GM23248 (cell line): ENCODE results near the gene EFR3B. TPM values are rescaled to one million over a fixed set of nuclear protein-coding genes. Genes with fewer than 3 reads are reported as not detected.

ENCODE experiments used
- DNase-seq: peaks from one replicate; pipeline ENCODE4 v3.0.0-alpha.2; 2015
- H2AFZ ChIP-seq: fragments of 200-600 bp; sonication (generic); 2 replicates; pipeline ENCODE4 v1.6.1; 2016; ENCODE audit warnings: antibody characterized with exemption
- H3F3A ChIP-seq: fragments of 200-600 bp; sonication (generic); 2 replicates; pipeline ENCODE4 v1.6.1; 2016; ENCODE audit warnings: mild to moderate bottlenecking, antibody characterized with exemption, mixed run types; ENCODE audit not compliant: insufficient read depth
- H3K27ac ChIP-seq: fragments of 200-600 bp; sonication (generic); 2 replicates; pipeline ENCODE4 v1.5.1; 2016; ENCODE audit warnings: mild to moderate bottlenecking
- H3K27me3 ChIP-seq: fragments of 200-600 bp; sonication (generic); replicated peaks from 2 replicates; pipeline ENCODE4 v1.6.1; 2016; ENCODE audit warnings: mild to moderate bottlenecking; ENCODE audit not compliant: insufficient read depth
- H3K36me3 ChIP-seq: fragments of 200-600 bp; sonication (generic); 2 replicates; pipeline ENCODE4 v1.6.1; 2016; ENCODE audit warnings: low read depth, mild to moderate bottlenecking
- H3K4me1 ChIP-seq: fragments of 200-600 bp; sonication (generic); 2 replicates; pipeline ENCODE4 v1.6.1; 2016; ENCODE audit warnings: mild to moderate bottlenecking; ENCODE audit not compliant: insufficient read depth
- H3K4me2 ChIP-seq: fragments of 200-600 bp; sonication (generic); one replicate; pipeline ENCODE4 v1.6.1; 2016; ENCODE audit warnings: mild to moderate bottlenecking; ENCODE audit not compliant: unreplicated experiment
- H3K4me3 ChIP-seq: fragments of 200-600 bp; sonication (generic); 2 replicates; pipeline ENCODE4 v1.5.1; 2016; ENCODE audit warnings: mild to moderate bottlenecking
- H3K79me2 ChIP-seq: fragments of 200-600 bp; sonication (generic); 2 replicates; pipeline ENCODE4 v1.6.1; 2016; ENCODE audit warnings: mild to moderate bottlenecking; ENCODE audit not compliant: insufficient read depth
- H3K9ac ChIP-seq: fragments of 200-600 bp; sonication (generic); 2 replicates; pipeline ENCODE4 v1.6.1; 2016; ENCODE audit warnings: mild to moderate bottlenecking
- H3K9me2 ChIP-seq: fragments of 200-600 bp; sonication (generic); 2 replicates; pipeline ENCODE4 v1.6.1; 2016; ENCODE audit warnings: mixed run types, mild to moderate bottlenecking, moderate library complexity; ENCODE audit not compliant: insufficient read depth
- H3K9me3 ChIP-seq: fragments of 200-600 bp; sonication (generic); one replicate; pipeline ENCODE4 v1.6.1; 2017; ENCODE audit warnings: low read depth
- H4K20me1 ChIP-seq: fragments of 200-600 bp; sonication (generic); 2 replicates; pipeline ENCODE4 v1.6.0; 2016; ENCODE audit not compliant: insufficient read depth
- EZH2 ChIP-seq: fragments of 200-600 bp; sonication (generic); IDR thresholded peaks from 2 replicates; pipeline ENCODE4 v1.6.1; 2018; ENCODE audit warnings: antibody characterized with exemption, mild to moderate bottlenecking; ENCODE audit not compliant: insufficient read depth, poor library complexity, severe bottlenecking
- EZH2phosphoT487 ChIP-seq: fragments of 200-600 bp; sonication (generic); IDR thresholded peaks from 2 replicates; pipeline ENCODE4 v1.6.1; 2018; ENCODE audit warnings: antibody characterized with exemption, moderate library complexity, mild to moderate bottlenecking, low read depth; ENCODE audit not compliant: insufficient read depth
- WGBS, 2 experiments: methylation state at CpG; one replicate each; pipeline ENCODE4 v1.1.6; 2015 to 2017; ENCODE audit warnings: low lambda C conversion rate in 2 of 2, low coverage in 1 of 2; ENCODE audit errors: missing lambda C conversion rate in 2 of 2; 5-methylcytosine and 5-hydroxymethylcytosine counted together
- in situ Hi-C: fragments of 300-500 bp; cut with MboI; formaldehyde crosslinking; loops from 2 replicates; pipeline ENCODE4 v1.15.0; 2020
- polyA plus RNA-seq: library from polyadenylated mRNA; unstranded; fragments of >200 nt; fragmentation: Nextera tagmentation; extraction: Ambion mirVana; gene quantifications from 2 replicates; pipeline ENCODE4 v1.2.1, GENCODE V29; 2016
- total RNA-seq: library from RNA; depleted of rRNA; stranded (reverse); fragments of >200 nt; shearing (Covaris generic); gene quantifications from 2 replicates; pipeline ENCODE4 v1.2.3, GENCODE V29; 2014

The EFR3B gene
- total and polyA plus RNA-seq, 2 experiments from 2014 or later = 0.51 to 0.97 TPM

GRCh38 chr2:25042321-25043240 is 705 bp downstream of the EFR3B start:
- 2 to 4% methylated on average over 57 to 73 of the region's 76 CpGs for WGBS, 2 experiments

DNA sequence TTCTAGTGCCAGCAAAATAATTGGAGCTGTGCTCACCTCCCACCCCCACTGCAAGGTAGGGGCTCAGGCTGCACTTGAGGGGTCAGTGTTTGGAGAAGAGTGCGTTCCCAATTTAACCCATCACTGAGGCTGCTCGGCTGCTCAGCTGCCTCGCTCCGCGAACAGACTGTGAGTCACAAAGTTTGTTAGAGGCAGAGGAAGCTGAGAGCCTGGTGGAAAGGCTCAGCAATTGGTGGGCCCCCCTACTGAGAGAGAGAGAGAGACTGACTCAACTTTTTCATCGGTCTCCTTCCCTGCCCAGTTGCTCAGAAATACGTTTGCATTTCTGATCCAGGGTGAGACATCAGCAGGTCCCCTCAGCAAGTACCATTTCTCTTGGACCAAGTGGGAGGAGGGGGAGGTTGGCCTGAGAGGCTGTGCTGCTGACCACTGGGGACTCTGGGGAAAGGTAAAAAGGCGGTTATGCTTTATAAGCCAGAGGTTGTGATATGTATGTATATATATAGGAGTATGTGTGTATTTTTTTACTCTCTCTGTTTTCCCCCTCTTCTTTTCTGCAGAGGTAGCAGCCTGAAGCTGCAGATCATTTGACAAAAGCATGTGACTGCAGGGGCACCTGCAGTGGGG is 1.5 kb downstream of the EFR3B start:
- Histone ChIP-seq H3K4me2 (peak overlapping the region; percentile 97), H3K9ac (peak overlapping the region; percentile 82), H3K9me3 (no peaks in the 10 kb centered on the region), H3K9me2 (no peaks in the 10 kb centered on the region), H3K4me3 (peak overlapping the region; percentile 80), H3K27ac (peak overlapping the region; percentile 57), H3F3A (peaks cover 14% of the 10 kb centered on the region), H3K79me2 (no peaks in the 10 kb centered on the region), H3K36me3 (no peaks in the 10 kb centered on the region), H2AFZ (peak overlapping the region; percentile 93), H4K20me1 (no peaks in the 10 kb centered on the region), H3K27me3 (no peaks in the 10 kb centered on the region), H3K4me1 (peaks cover 18% of the 10 kb centered on the region)
- DNase-seq = peak; percentile 95
- in situ Hi-C loops = no loop called here
- no peak for TF ChIP-seq EZH2
- no peak for TF ChIP-seq EZH2phosphoT487
- 16 to 17% methylated on average over 8 of the region's 8 CpGs for WGBS, 2 experiments

More at GRCh38 chr2:25042321-25043240, 705 bp downstream of the EFR3B start:
- in situ Hi-C loops = no loop called here
- no peaks in the 10 kb centered on the region for H4K20me1 ChIP-seq
- H3K36me3 ChIP-seq = no peaks in the 10 kb centered on the region
- H3K27me3 ChIP-seq = no peaks in the 10 kb centered on the region
- peak overlapping the region; percentile 57 for H3K27ac ChIP-seq
- no peaks in the 10 kb centered on the region for H3K9me2 ChIP-seq
- peak overlapping the region; percentile 80 for H3K4me3 ChIP-seq
- H3K79me2 ChIP-seq = no peaks in the 10 kb centered on the region
- H3K4me2 ChIP-seq = peak overlapping the region; percentile 97
- peaks cover 18% of the 10 kb centered on the region for H3K4me1 ChIP-seq
- peak overlapping the region; percentile 93 for H2AFZ ChIP-seq
- TF ChIP-seq EZH2 (no peak), EZH2phosphoT487 (no peak)
- DNase-seq = peak; percentile 80
- peaks cover 14% of the 10 kb centered on the region for H3F3A ChIP-seq
- H3K9ac ChIP-seq = peak overlapping the region; percentile 82
- H3K9me3 ChIP-seq = no peaks in the 10 kb centered on the region

DNA sequence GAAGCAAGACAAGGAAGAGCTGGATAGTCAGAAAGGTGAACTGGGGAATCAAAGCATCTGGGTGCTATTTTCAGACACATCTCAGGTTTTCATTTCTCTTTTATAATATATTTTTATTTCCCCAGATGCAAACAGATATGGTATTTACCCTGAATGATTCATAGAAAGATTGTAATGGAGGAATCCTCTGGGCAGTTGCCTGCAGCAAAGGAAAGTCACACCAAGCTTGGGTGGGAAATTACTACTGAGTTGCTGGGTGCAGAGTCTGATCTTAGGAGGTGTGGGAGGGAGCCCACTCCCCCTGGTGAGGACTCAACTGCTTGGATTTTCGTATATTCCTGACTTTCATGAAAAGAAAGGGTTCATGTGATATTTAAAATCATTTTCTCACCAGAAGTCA is 2.1 kb downstream of the EFR3B start:
- no peaks in the 10 kb centered on the region for H3K79me2 ChIP-seq
- H3F3A ChIP-seq = peaks cover 14% of the 10 kb centered on the region
- no peak overlapping the region for H3K27ac ChIP-seq
- H3K27me3 ChIP-seq = no peaks in the 10 kb centered on the region
- no peaks in the 10 kb centered on the region for H3K36me3 ChIP-seq
- H3K9ac ChIP-seq = no peak overlapping the region
- H3K4me1 ChIP-seq = peaks cover 18% of the 10 kb centered on the region
- no peak overlapping the region for H3K4me2 ChIP-seq
- in situ Hi-C loops = no loop called here
- 85 to 91% methylated on average over 1 of the region's 1 CpG for WGBS, 2 experiments
- no peak overlapping the region for H3K4me3 ChIP-seq
- peak; percentile 42 for DNase-seq
- H3K9me2 ChIP-seq = no peaks in the 10 kb centered on the region
- TF ChIP-seq EZH2phosphoT487 (no peak), EZH2 (no peak)
- no peak overlapping the region for H2AFZ ChIP-seq
- no peaks in the 10 kb centered on the region for H3K9me3 ChIP-seq
- no peaks in the 10 kb centered on the region for H4K20me1 ChIP-seq

DNA sequence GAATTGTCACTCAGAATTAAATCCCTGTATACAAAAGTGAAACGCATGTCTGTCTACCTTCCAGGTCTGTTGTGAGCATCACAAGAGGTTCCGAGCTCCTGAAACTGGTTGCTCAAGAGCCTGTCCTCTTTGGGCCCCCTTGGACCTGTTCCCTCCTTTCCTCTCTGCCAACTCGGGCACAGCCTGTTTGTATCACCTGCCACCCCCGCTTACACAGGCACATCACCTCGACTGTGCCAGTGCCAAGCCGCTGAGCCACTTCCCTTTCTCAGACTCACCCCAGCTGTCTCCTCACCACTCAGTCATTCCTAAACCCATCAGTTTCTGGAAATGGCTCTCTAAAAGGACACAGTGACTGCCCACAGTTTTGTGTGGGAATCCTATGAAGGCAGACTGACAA is 3.1 kb downstream of the EFR3B start:
- no peaks in the 10 kb centered on the region for H4K20me1 ChIP-seq
- H3K4me2 ChIP-seq = no peak overlapping the region
- H3K9me3 ChIP-seq = no peaks in the 10 kb centered on the region
- no peaks in the 10 kb centered on the region for H3K36me3 ChIP-seq
- no peaks in the 10 kb centered on the region for H3K79me2 ChIP-seq
- TF ChIP-seq EZH2 = no peak
- TF ChIP-seq EZH2phosphoT487 = no peak
- 82 to 85% methylated on average over 6 of the region's 6 CpGs for WGBS, 2 experiments
- in situ Hi-C loops = no loop called here
- no peak for DNase-seq
- H3K4me1 ChIP-seq = peaks cover 18% of the 10 kb centered on the region
- no peaks in the 10 kb centered on the region for H3K27me3 ChIP-seq
- no peak overlapping the region for H3K27ac ChIP-seq
- no peaks in the 10 kb centered on the region for H3K9me2 ChIP-seq
- no peak overlapping the region for H3K4me3 ChIP-seq
- H2AFZ ChIP-seq = no peak overlapping the region
- no peak overlapping the region for H3K9ac ChIP-seq
- peaks cover 14% of the 10 kb centered on the region for H3F3A ChIP-seq
